Gastroesophageal sphincter (tissue), 4 donors: ENCODE results near the gene CNKSR2. TPM values are rescaled to one million over a fixed set of nuclear protein-coding genes. Genes with fewer than 3 reads are reported as not detected.

Experiments
- ATAC-seq: fragments of 150-250 bp; one replicate; pipeline ENCODE4 v1.9.1; 2016; ENCODE audit warnings: mild to moderate bottlenecking, moderate library complexity
- H3K27ac ChIP-seq, 4 donors: fragments of 200-600 bp; sonication (generic) in 3 of 4; 1 replicate in 3 of 4; 2 replicates in 1 of 4; pipeline ENCODE4 v1.5.1; 2016 to 2019
- H3K27me3 ChIP-seq: fragments of 200-600 bp; sonication (generic); one replicate; pipeline ENCODE4 v1.5.1; 2019
- H3K36me3 ChIP-seq, 2 donors: fragments of 200-600 bp; sonication (generic); one replicate each; pipeline ENCODE4 v1.5.1; 2019; ENCODE audit warnings: control low read depth in 1 of 2
- H3K4me1 ChIP-seq, 3 donors: fragments of 200-600 bp; sonication (generic); 1 replicate in 2 of 3; 2 replicates in 1 of 3; pipeline ENCODE4 v1.5.1; 2016 to 2019; ENCODE audit warnings: control low read depth in 2 of 3
- H3K4me3 ChIP-seq, 2 donors: fragments of 200-600 bp; sonication (generic); one replicate each; pipeline ENCODE4 v1.5.1; 2019; ENCODE audit warnings: mild to moderate bottlenecking in 1 of 2, moderate library complexity in 1 of 2
- H3K9me3 ChIP-seq, 3 donors: fragments of 200-600 bp; sonication (generic); one replicate each; pipeline ENCODE4 v1.5.1; 2017 to 2019; ENCODE audit warnings: control low read depth in 2 of 3
- CTCF ChIP-seq, 4 experiments: fragments of 200-600 bp in 2 of 4; fragments of 450-650 bp in 2 of 4; sonication (generic) in 1 of 4; IDR thresholded peaks; one replicate each; pipeline ENCODE4 v1.5.1; 2017 to 2019; ENCODE audit warnings: antibody characterized with exemption in 4 of 4, mild to moderate bottlenecking in 2 of 4, moderate library complexity in 2 of 4
- EP300 ChIP-seq: sonication (generic); formaldehyde crosslinking; IDR thresholded peaks from one replicate; pipeline ENCODE4 v1.6.1; 2017; ENCODE audit warnings: antibody characterized with exemption, mild to moderate bottlenecking
- POLR2A ChIP-seq, 2 donors: fragments of 450-650 bp; IDR thresholded peaks; one replicate each; pipeline ENCODE4 v1.6.1; 2017; ENCODE audit warnings: antibody characterized with exemption in 2 of 2, mild to moderate bottlenecking in 2 of 2, moderate library complexity in 1 of 2
- POLR2AphosphoS5 ChIP-seq: sonication (generic); formaldehyde crosslinking; IDR thresholded peaks from one replicate; pipeline ENCODE4 v1.6.1; 2017; ENCODE audit warnings: antibody characterized with exemption
- WGBS, 2 donors: methylation state at CpG; one replicate each; pipeline ENCODE4 v1.1.5; 2018; ENCODE audit warnings: low coverage in 1 of 2; 5-methylcytosine and 5-hydroxymethylcytosine counted together
- total RNA-seq, 4 donors: library from RNA; depleted of rRNA; stranded (reverse); fragments of >200 nt; gene quantifications; one replicate each; pipeline ENCODE4 v1.1.0, GENCODE V29; 2016

CNKSR2 gene
- total RNA-seq, 4 donors from 2014 or later = 7.9 to 55.3 (median 20.6) TPM

DNA sequence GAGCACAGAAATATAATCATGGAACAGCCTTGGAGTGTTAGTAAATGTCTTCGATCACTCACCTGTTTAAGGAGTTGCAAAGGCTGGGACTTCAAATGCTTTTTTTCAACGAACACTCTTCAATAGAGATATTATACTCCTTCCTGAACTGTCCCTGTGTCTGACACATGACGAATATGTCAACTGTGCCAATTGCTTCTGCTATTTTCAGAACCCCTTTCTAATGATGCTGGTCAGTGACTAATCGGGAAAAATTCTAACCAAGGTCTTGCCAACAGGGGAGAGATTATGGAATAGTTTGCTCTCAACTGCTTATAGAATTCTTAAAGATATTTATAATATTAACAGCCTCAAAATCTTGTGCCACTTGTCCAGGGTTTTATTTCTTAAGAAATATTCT lies 292.5 kb downstream of the CNKSR2 start:
- ATAC-seq = no peak
- Histone ChIP-seq H3K27ac (no peak overlapping the region), H3K27me3 (no peaks in the 10 kb centered on the region), H3K4me3 (no peak overlapping the region), H3K4me1 (no peaks in the 10 kb centered on the region), H3K9me3 (no peaks in the 10 kb centered on the region), H3K36me3 (no peaks in the 10 kb centered on the region)
- TF ChIP-seq EP300 = no peak
- no peak for TF ChIP-seq POLR2AphosphoS5
- no peak for TF ChIP-seq CTCF (IDR thresholded peaks at IDR 0.05)
- no peak for TF ChIP-seq POLR2A (IDR thresholded peaks at IDR 0.05)
- 52 to 58% methylated on average over 2 to 4 of the region's 4 CpGs for WGBS, 2 donors

- ATAC-seq = no peak
- Histone ChIP-seq H3K4me3 (no peak overlapping the region), H3K27ac (no peak overlapping the region), H3K4me1 (no peaks in the 10 kb centered on the region), H3K27me3 (no peaks in the 10 kb centered on the region), H3K9me3 (no peaks in the 10 kb centered on the region), H3K36me3 (no peaks in the 10 kb centered on the region)
- 72 to 100% methylated on average over 2 to 4 of the region's 4 CpGs for WGBS, 2 donors
- TF ChIP-seq EP300 (no peak), POLR2A (IDR thresholded peaks at IDR 0.05) (no peak), POLR2AphosphoS5 (no peak)
Observed at GRCh38 chrX:21674430-21675186, 300.4 kb downstream of the CNKSR2 start.

DNA sequence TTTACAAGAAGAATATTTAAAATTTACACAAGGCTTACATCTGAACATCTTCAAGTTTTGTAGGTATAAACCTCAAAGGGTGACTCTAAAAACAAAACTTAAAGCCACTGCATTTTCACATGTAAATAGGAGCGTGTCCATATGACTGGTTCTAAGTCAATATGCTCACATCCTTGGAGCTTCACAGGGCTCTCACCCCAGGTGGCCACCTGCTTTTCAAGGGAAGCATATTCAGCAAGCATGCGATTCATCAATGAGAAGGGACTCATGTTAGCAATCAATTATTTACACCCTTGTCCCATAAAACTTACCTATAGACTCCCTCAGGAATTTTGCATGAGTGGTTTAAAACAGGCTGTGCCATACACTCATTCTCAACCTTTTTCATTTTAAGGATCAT lies 301.7 kb downstream of the CNKSR2 start:
- Histone ChIP-seq H3K27ac (no peak overlapping the region), H3K4me3 (no peak overlapping the region), H3K9me3 (no peaks in the 10 kb centered on the region), H3K36me3 (no peaks in the 10 kb centered on the region), H3K27me3 (no peaks in the 10 kb centered on the region), H3K4me1 (no peaks in the 10 kb centered on the region)
- no peak for ATAC-seq
- no peak for TF ChIP-seq POLR2AphosphoS5
- TF ChIP-seq CTCF (IDR thresholded peaks at IDR 0.05) = no peak
- TF ChIP-seq POLR2A (IDR thresholded peaks at IDR 0.05) = no peak
- no peak for TF ChIP-seq EP300
- WGBS, 2 donors = 32 to 46% methylated on average over 2 of the region's 2 CpGs

GRCh38 chrX:21678048-21678612 lies 303.9 kb downstream of the CNKSR2 start:
- Histone ChIP-seq H3K27ac (no peak overlapping the region), H3K9me3 (no peaks in the 10 kb centered on the region), H3K4me3 (no peak overlapping the region), H3K27me3 (no peaks in the 10 kb centered on the region), H3K4me1 (no peaks in the 10 kb centered on the region), H3K36me3 (no peaks in the 10 kb centered on the region)
- no peak for ATAC-seq
- 48% methylated on average over 4 of the region's 4 CpGs; no CpG with 5 or more reads in 1 of the 2 donors for WGBS, 2 donors
- TF ChIP-seq CTCF (IDR thresholded peaks at IDR 0.05) (no peak), POLR2AphosphoS5 (no peak), POLR2A (IDR thresholded peaks at IDR 0.05) (no peak), EP300 (no peak)

- no peak overlapping the region for H3K4me3 ChIP-seq
- H3K27me3 ChIP-seq = no peaks in the 10 kb centered on the region
- H3K27ac ChIP-seq = no peak overlapping the region
- H3K36me3 ChIP-seq = no peaks in the 10 kb centered on the region
- TF ChIP-seq EP300 = no peak
- TF ChIP-seq POLR2A (IDR thresholded peaks at IDR 0.05) = no peak
- no peak for TF ChIP-seq CTCF (IDR thresholded peaks at IDR 0.05)
- no peak for TF ChIP-seq POLR2AphosphoS5
- no peaks in the 10 kb centered on the region for H3K4me1 ChIP-seq
- ATAC-seq = no peak
- no peaks in the 10 kb centered on the region for H3K9me3 ChIP-seq
- 45 to 57% methylated on average over 1 of the region's 1 CpG for WGBS, 2 donors
Observed at GRCh38 chrX:21683941-21684340, 309.7 kb downstream of the CNKSR2 start.
